ENCODE data around the gene USP47.
"Not testable (repeated sequence)": the region's sequence is repeated elsewhere in the genome, so short reads cannot be mapped to it uniquely, and the experiment has no call there.

USP47 gene

GRCh38 chr11:11827272-11827671, 14.5 kb upstream of the USP47 start:
- DNase-seq (ENCODE audit: low read depth in 3 of 3), result no peak

DNA sequence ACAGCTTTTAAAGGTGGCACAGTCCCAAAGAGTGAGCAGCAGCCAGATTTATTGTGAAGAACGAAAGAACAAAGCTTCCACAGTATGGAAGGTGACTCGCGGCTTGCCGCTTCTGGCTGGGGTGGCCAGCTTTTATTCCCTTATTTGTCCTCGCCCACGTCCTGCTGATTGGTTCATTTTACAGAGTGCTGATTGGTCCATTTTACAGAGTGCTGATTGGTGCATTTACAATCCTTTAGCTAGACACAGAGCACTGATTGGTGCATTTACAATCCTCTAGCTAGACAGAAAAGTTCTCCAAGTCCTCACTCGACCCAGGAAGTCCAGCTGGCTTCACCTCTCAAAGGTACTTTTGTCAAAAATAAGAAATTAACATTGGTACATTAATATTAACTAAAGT, 10.4 kb upstream of the USP47 start:
- DNase-seq (ENCODE audit: low read depth in 3 of 3), result not testable (repeated sequence)

GRCh38 chr11:11836676-11837231, 5.0 kb upstream of the USP47 start:
- no peak for DNase-seq (ENCODE audit: low read depth in 3 of 3)

GRCh38 chr11:11839718-11840117, 2.1 kb upstream of the USP47 start:
- no peak for DNase-seq (ENCODE audit: low read depth in 3 of 3)

DNA sequence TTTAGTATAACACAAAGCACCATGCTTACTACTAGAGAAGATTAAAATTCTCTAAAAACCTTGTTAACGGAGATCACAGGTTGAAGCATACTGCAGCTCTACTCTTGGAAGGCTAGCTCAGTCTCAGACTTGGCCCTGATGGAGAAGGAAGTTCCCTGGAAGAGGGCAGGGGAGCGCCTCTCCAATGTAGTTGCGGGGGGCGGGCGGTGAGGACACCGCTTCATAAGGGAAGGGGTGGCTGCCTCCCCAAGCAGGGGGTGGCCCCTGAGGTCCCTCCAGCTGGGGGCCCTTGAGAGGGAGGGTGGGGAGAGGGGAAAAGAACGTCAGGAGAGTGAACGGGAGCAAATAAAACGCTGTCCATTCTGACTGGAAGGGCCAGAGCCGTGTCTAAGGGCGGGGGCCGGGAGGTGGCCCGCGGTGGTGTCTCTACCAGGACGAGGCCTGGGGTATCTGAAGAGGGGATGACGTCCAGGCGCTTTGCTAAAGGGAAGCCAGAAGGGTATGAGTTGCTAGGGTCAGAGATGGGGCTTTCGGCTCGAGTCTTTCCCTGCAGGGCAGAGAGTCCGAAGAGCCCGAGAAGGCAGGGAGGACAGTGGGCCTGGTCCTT, 553 bp upstream of the USP47 start:
- DNase-seq (ENCODE audit: low read depth in 3 of 3), result peak in 1 of 3 donors; percentile 24

DNA sequence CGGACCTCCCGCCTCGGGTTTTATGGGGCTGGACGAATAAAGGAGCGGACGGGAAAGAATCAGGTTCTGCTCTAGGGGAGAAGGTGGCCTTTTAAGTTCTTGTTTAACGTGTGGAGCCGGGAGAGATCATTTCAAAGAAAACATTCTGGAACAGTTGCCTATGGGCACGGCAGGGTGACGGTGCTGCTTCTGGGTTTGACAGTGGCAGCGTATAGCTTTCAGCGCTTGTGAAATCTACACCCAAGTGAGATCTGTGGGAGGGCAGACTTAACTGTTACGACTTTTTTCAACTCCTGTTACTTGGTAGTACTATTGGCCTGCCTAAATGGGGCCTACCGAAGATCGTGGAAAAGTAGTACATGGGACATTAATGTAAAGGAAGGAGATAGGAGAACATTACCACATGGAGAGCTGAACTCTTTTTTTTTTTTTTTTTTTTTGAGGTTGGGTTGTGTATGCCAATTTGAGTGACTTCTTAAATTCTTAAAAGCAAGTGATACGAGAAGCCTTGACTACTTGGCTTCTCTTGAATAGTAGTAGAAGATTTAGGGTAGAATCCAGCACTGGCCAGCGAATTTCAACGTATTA, 743 bp downstream of the USP47 start:
- DNase-seq (ENCODE audit: low read depth in 3 of 3), result peak; percentile 31 to 46 (median 44)

DNA sequence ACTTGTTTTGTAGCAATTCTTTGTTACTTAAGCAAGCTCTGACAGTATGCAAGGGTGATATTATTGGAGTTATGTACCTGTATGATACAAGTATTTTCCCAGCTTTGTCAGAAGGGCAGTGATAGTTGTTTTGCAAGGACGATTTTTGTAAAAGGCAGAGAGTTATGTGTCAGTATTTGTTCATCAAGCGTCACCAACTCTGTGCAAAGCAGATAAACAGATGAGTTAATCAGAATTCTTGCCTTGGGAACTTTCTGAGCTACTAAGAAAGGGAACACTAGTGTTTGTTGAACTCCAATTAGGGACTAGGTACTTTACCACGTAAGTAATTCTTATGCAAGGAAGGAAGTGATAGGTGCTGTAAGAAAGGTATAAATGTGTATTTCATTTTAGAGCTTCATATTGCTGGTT, 1.4 kb downstream of the USP47 start:
- DNase-seq (ENCODE audit: low read depth in 3 of 3), result no peak

DNA sequence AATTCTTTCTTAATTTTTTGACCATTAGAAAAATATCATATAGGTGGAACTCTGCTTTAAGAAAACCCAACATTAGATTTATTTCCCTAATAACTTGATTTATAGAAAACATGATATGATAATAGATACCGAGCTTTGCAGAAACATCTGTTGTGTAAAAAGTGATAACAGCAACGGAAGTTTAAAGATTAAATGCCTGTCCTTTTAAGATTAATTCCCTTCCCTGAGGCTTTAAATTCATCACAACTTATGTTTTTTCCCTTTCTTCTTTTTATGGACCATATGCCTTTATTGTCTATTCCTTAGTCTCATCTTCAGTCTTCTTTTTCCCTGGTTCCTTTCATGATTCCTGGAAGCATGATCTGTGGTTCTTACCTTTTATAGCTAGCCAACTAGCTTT, 1.9 kb downstream of the USP47 start:
- DNase-seq (ENCODE audit: low read depth in 3 of 3), result no peak

DNA sequence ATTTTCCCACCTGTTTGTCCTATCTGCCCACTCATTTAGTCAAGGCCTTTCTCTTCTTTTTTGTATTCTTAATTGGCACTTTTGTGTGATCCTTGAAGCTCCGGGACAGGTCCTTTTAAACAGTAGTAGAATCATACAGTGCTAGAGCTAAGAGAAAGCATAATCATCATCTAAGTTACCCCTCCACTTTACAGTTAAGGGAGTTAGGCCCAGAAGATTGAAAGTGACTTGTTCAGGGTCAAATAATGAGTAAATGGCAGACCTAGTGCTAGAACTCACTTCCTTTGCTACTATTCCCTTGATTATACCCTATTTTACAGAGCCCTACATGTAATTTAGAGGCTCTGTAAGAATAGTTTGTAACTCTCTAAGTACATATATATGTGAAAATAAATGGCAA, 2.5 kb downstream of the USP47 start:
- DNase-seq (ENCODE audit: low read depth in 3 of 3), result no peak

DNA sequence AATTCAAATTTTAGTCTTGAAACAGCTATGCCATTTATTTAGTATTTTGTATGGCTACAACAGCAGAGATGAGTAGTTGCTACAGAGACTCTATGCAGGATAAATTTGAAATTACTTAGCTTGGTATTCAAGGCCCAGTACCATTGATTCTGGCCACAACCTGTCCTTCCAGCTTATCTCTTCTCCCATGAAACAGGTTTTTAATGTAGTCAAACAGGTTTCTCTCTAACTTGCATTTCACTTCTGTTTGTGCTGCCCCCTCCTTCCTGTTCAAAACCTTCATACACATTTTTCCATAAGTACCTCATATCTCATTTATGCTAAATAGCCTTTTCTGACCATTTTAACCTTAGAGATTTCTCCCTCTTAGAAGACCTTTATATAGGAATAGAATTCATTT, 3.3 kb downstream of the USP47 start:
- DNase-seq (ENCODE audit: low read depth in 3 of 3), result no peak

DNA sequence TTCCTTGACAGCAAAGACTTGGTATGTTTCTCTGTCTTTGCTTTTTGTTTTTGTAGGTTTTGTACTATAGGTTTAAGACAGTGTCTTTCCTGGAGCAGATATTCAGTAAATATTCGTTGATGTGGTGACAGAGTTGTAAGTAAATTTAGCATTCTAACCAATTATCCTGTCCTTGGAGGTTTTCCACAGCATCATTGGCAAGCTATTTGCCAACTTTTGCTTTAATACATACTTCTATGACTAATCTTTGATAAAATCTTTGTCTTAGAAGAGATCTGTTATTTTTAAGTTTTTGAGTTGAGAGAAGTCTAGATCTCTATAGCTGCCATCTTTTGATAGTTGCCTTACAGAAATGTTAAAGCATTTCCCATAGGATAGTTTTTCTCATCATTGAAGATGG, 3.8 kb downstream of the USP47 start:
- no peak for DNase-seq (ENCODE audit: low read depth in 3 of 3)

DNA sequence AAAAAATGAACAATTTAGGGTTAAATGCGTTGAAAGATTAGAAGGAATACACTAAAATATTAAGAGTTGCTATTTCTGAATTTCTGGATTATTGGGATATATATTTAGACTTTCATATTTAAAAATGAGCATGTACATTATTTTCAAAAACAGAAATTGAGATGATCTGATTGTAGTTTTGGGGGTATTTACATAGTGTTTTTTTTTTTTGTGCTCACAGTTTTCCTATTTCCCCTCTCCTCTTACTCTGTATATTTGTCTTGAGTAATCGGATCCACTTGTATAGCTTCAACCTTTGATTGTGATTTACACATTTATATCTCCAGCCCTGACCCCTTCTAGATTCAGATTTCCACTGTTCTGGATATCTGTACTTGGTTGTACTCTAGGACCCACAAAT, 5.3 kb downstream of the USP47 start:
- DNase-seq (ENCODE audit: low read depth in 3 of 3), result no peak

DNA sequence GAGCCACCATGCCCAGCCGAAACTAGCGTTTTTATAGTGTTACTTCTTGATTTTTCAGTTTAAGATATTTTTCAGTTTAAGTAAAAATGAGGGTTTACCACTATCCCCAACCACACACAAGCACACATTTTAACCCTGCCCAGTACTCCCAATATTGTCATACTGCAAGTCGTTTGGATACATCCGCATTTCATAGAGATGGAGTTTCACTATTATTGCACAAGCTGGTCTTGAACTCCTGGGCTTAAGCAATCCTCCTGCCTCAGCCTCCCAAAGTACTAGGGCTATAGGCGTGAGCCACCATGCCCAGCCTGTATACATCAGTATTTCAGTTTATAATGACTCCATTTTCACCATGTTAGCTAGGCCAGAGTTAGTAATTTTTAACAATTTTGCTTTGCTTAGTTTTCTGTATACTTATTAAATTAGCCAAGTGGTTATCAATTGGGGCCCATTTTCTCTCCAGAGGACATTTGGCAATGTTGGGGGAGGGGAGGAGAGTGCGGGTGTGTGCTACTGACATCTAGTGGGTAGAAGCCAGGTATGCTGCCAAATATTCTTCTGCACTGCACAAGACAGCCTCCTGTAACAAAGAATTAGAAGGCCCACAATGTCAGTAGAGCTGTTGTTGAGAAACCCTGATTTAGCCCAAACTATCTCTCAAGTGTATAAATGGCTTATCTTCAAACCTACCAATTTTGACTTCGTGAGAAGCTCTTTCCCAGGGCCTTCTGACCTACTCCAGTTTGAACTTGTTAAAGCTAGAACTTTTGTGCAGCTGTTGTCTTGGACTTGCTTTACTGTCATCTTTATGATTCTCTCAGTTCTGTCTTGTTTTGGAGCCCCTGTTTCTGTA, 7.3 kb downstream of the USP47 start:
- peak; percentile 24 to 67 (median 33) for DNase-seq (ENCODE audit: low read depth in 3 of 3)

DNA sequence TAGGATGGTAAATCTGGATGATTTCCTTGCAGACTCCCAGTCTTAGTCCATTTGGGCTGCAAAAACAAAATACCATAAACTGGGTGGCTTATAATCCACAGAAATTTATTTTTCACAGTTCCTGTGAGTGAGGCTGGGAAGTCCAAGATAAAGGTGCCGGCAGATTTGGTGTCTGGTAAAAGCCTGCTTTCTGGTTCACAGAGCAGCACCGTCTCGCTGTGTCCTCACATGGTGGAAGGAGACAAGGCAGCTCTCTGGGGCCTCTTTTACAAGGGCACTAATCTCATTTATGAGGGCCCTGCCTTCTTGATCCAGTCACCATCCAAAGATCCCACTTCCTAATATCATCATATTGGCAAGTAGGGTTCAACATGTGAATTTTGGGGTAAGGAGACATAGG, 8.9 kb downstream of the USP47 start:
- DNase-seq (ENCODE audit: low read depth in 3 of 3), result no peak

GRCh38 chr11:11856638-11857037, 14.9 kb downstream of the USP47 start:
- no peak for DNase-seq (ENCODE audit: low read depth in 3 of 3)

GRCh38 chr11:11857769-11858168, 16.0 kb downstream of the USP47 start:
- no peak for DNase-seq (ENCODE audit: low read depth in 3 of 3)

DNA sequence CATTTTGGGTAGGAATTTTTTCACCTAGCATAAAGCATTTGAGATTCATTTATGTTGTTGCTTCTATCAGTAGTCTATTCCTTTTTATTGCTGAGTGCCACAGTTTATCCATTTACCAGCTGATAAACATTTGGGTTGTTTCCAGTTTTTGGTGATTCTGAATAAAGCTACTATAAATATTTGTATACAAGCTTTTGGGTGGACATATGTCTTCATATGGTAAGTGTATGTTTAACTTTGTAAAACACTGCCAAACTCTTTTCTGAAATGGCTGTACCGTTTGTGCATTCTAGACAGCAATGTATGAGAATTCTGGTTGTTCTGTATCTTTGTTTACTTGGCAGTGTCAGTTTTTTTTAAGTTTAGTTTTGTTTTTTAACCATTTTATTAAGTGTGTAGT, 16.9 kb downstream of the USP47 start:
- no peak for DNase-seq (ENCODE audit: low read depth in 3 of 3)

DNA sequence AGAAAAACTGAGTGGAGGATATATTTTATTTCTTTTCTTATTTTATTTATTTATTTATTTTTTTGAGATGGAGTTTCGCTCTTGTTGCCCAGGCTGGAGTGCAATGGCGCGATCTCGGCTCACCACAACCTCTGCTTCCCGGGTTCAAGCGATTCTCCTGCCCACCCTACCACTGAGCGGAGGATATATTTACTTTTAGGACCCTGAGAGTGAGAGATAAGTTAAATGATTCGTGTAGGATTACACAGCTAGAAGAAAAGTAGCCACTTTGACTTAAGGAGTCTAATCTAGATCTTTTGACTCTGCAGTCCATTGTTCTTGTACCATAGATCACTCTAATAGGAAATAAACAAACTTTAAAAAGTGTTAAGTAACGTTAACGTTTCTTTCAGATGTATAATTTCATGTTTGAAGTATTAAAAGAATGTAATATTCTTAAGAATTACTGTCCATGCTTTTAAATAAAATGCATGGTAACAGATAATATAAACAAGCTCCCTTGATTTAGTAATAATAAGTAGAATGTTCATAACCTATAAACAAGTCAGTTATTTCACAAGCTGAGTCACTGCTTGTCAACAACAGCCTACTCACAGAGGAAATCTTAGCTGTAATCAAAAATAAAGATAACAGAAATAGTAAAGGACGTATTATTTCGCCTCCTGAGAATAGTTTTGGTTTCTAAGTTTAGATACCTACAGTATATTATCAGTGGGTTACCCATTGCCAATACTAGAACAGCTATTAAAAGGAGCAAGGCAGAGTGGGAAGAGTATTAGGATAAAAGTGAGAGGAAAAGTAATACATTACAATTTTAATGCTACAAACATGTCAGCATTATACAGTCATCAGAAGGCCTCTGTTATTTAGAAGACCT, 18.6 kb downstream of the USP47 start:
- no peak for DNase-seq (ENCODE audit: low read depth in 3 of 3)

- no peak for DNase-seq (ENCODE audit: low read depth in 3 of 3)
Observed at GRCh38 chr11:11862999-11863398, 21.2 kb downstream of the USP47 start.

DNA sequence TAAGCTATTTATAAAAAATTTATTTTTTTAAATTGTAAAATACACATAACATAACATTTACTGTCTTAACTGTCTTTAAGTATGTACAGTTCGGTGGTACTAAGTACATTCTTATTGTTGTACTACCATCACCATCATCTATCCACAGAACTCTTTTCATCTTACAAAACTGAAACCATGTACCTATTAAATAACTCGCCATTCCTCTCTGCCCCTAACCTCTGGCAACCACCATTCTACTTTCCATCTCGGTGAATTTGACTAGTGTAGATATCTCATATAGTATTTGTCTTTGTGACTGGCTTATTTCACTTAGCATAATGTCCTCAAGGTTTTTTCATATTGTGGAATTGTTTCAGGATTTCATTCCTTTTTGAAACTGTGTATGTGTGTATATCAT, 22.6 kb downstream of the USP47 start:
- no peak for DNase-seq (ENCODE audit: low read depth in 3 of 3)

GRCh38 chr11:11864803-11865202, 23.0 kb downstream of the USP47 start:
- no peak for DNase-seq (ENCODE audit: low read depth in 3 of 3)

- no peak for DNase-seq (ENCODE audit: low read depth in 3 of 3)
Observed at GRCh38 chr11:11865449-11865848, 23.7 kb downstream of the USP47 start.

Data from stimulated activated CD4-positive, alpha-beta T cell treated with anti-CD3 and anti-CD28 coated beads, TNF-alpha, amount 100 ng/mL, for 48 hours (primary cell).